Measurements from ENCODE around the gene SLC38A1. TPM values are rescaled to one million over a fixed set of nuclear protein-coding genes. Genes with fewer than 3 reads are reported as not detected.
A peak's percentile ranks its signal among the peaks of the same experiment; 100 is the strongest.

The SLC38A1 gene
- polyA plus RNA-seq, 1 experiment = 76.8 TPM

DNA sequence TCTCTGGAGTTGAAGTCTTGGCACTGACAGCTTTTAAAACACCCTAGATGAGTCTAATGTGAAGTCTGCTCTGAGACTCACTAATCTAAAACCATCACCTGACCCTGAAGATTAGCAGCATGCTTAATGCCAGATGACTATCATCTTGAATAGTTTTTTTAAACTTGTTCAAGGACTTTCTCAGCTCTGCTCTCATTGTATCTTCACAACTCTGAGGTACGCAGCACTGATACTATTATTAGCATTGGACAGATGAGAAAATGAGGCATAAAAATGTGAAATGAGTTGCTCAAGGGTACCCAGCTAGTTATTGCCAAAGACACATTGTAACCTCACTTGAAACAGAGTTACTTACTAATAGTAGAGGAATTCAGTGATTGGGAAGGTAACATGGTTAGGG is 4.8 kb downstream of the SLC38A1 start:
- POLR2A ChIA-PET = interaction anchor here (0.7 kb wide), 1 partner anchor 104 kb away, joined by 3 read pairs; no protein-coding TSS in a partner anchor
- DNase-seq (ENCODE audit: low read depth) = no peak
- H3K27me3 ChIP-seq (ENCODE audit: control insufficient read depth, insufficient read depth, low read length) = no peaks in the 10 kb centered on the region
- no peaks in the 10 kb centered on the region for H3K36me3 ChIP-seq (ENCODE audit: control insufficient read depth, insufficient read depth, low read length)
- TF ChIP-seq, protein P1, sequence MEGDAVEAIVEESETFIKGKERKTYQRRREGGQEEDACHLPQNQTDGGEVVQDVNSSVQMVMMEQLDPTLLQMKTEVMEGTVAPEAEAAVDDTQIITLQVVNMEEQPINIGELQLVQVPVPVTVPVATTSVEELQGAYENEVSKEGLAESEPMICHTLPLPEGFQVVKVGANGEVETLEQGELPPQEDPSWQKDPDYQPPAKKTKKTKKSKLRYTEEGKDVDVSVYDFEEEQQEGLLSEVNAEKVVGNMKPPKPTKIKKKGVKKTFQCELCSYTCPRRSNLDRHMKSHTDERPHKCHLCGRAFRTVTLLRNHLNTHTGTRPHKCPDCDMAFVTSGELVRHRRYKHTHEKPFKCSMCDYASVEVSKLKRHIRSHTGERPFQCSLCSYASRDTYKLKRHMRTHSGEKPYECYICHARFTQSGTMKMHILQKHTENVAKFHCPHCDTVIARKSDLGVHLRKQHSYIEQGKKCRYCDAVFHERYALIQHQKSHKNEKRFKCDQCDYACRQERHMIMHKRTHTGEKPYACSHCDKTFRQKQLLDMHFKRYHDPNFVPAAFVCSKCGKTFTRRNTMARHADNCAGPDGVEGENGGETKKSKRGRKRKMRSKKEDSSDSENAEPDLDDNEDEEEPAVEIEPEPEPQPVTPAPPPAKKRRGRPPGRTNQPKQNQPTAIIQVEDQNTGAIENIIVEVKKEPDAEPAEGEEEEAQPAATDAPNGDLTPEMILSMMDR (IDR thresholded peaks at IDR 0.05; ENCODE audit: insufficient read depth, low read depth, low read length) = no peak
- no peak overlapping the region for H3K4me3 ChIP-seq (ENCODE audit: low read depth, low read length)
- CTCF ChIA-PET = interaction anchor here (1.2 to 1.3 kb wide), 2 partner anchors 37 to 107 kb away, joined by 4 read pairs; no protein-coding TSS in a partner anchor

DNA sequence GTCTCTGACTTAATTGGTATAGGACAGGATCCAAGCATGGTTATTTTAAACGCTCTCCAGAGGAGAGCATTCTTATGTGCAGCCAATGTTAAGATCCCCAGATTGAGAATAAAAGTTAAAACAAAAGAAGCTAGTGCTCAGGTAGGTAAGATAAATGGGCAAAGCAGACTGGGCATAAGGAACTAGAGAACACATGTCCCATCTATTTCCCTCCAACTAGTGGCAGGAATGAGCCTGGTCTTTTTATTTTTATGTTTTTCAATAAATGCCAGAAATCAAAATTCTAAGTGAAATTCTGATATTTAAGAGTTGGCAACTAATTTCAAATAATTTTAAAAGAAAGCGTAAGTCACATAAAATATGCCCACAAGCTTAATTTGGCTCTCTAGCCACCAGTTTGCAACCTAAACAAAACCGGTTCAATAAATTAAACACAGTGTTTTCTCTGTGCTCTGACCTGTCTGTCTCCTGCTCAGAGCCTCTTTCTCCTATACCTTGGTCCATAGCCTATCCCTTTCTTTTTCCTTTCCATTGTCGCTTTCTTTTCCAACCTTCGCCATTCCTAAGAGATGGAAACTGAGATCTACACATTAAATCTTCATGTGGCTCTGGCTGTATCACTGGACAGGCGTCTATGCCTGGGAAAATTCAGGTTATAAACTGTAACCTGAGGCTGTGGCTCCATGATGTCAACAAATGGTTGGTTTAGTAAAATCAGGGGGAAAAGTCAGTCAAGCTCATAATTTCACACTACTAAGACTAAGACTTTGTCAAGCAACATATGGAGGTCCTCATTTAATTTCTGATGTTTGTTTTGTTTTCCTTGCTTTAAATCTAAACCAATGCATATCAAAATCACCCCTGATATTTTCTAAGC is 5.5 kb downstream of the SLC38A1 start:
- no peak for DNase-seq (ENCODE audit: low read depth)

DNA sequence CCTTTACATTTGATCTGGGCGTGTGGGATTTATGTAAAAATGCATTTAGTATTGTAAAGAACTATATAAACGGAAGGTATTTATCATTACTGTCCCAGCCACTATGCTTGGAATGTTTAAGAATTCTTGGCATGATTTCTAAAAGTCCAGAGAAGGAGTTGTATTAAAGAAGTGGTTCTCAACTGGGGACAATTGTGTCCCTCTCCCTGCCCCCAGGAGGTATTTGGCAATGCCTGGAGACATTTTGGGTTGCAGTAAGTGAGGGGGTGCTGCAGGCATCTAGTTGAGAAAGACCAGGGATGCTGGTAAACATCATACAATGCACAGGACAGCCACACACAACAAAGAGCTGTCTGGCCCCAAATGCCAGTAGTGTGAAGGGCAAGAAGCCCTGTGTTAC is 7.2 kb downstream of the SLC38A1 start:
- ChIA-PET POLR2A (no interaction called here), CTCF (interaction anchor here (0.6 to 1.6 kb wide), 2 partner anchors 95 to 1411 kb away, joined by 3 to 5 read pairs; no protein-coding TSS in a partner anchor)
- TF ChIP-seq, protein P1 (IDR thresholded peaks at IDR 0.05; ENCODE audit: insufficient read depth, low read depth, low read length) = no peak
- DNase-seq (ENCODE audit: low read depth) = no peak
- Histone ChIP-seq H3K36me3 (ENCODE audit: control insufficient read depth, insufficient read depth, low read length) (peaks cover 1% of the 10 kb centered on the region; the same call in 1 of the 2 replicates), H3K27me3 (ENCODE audit: control insufficient read depth, insufficient read depth, low read length) (no peaks in the 10 kb centered on the region), H3K4me3 (ENCODE audit: low read depth, low read length) (no peak overlapping the region)

More for the DNA sequence above, 5.5 kb downstream of the SLC38A1 start:
- H3K4me3 ChIP-seq (ENCODE audit: low read depth, low read length) = no peak overlapping the region
- ChIA-PET POLR2A (interaction anchor here (0.7 kb wide), 1 partner anchor 105 kb away, joined by 3 read pairs; no protein-coding TSS in a partner anchor), CTCF (interaction anchor here (1.2 to 1.6 kb wide), 3 partner anchors 38 to 108 kb away, joined by 4 to 5 read pairs (median 4); no protein-coding TSS in a partner anchor)
- TF ChIP-seq, protein P1 (IDR thresholded peaks at IDR 0.05; ENCODE audit: insufficient read depth, low read depth, low read length) = peak; percentile 31; the same call in 1 of the 2 replicates
- H3K27me3 ChIP-seq (ENCODE audit: control insufficient read depth, insufficient read depth, low read length) = no peaks in the 10 kb centered on the region
- H3K36me3 ChIP-seq (ENCODE audit: control insufficient read depth, insufficient read depth, low read length) = no peaks in the 10 kb centered on the region

DNA sequence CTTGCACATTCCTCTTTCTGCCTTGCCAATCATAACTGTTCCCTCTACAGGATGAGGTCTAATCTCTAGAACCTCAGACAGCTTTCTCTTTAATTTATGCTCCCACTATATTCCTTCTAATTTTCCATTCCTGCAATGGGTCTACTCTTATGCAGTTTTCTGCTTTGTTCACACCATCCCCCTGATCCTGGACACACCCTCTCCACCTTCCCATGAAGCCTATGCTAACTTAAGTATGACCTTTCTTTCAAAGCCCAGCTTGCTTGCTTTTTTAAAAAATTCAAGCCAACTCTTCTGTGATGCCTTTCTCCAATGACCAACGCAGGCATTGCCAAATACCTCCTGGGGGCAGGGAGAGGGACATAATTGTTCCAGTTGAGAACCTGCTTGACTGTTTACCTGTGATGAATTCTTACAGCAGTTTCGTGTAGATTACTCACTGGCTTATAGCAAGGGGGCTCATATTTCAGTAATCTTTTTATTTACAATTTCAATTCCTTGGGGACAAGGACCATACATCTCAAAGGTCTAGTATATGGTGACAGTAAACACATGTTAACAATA is 7.8 kb downstream of the SLC38A1 start:
- TF ChIP-seq, protein P1 (IDR thresholded peaks at IDR 0.05; ENCODE audit: insufficient read depth, low read depth, low read length) = no peak
- ChIA-PET POLR2A (no interaction called here), CTCF (interaction anchor here (0.6 kb wide), 1 partner anchor 1412 kb away, joined by 3 read pairs; no protein-coding TSS in a partner anchor)
- Histone ChIP-seq H3K4me3 (ENCODE audit: low read depth, low read length) (no peak overlapping the region), H3K27me3 (ENCODE audit: control insufficient read depth, insufficient read depth, low read length) (no peaks in the 10 kb centered on the region), H3K36me3 (ENCODE audit: control insufficient read depth, insufficient read depth, low read length) (peaks cover 1% of the 10 kb centered on the region; the same call in 1 of the 2 replicates)
- no peak for DNase-seq (ENCODE audit: low read depth)
